ENCODE measurements around the gene NBAS.

DNA sequence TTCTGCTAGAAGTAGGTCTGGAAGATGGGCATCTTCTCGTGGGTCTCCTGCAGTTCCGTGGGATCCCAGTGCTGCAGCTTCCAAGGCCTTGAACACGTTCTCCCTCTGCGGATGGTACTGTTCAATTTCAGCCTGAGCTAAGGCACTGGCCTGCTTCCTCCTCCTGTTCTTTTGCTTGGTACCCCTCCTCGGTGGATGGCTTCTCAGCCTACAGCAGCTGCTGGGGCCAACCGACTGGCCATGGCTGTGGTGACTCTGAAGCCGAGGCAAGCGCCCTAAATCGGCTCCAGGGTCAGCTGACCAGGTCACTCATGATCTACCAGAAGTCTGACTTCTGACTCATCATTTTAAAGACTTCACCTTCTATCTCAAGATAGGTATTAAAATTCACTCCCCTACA lies 150.2 kb downstream of the NBAS start:
- TF ChIP-seq RFX7 (CRISPR knock-in tag; IDR thresholded peaks at IDR 0.05) = no peak
- no peak for TF ChIP-seq ZNF133 (CRISPR knock-in tag; IDR thresholded peaks at IDR 0.05)
- TF ChIP-seq, protein P1, sequence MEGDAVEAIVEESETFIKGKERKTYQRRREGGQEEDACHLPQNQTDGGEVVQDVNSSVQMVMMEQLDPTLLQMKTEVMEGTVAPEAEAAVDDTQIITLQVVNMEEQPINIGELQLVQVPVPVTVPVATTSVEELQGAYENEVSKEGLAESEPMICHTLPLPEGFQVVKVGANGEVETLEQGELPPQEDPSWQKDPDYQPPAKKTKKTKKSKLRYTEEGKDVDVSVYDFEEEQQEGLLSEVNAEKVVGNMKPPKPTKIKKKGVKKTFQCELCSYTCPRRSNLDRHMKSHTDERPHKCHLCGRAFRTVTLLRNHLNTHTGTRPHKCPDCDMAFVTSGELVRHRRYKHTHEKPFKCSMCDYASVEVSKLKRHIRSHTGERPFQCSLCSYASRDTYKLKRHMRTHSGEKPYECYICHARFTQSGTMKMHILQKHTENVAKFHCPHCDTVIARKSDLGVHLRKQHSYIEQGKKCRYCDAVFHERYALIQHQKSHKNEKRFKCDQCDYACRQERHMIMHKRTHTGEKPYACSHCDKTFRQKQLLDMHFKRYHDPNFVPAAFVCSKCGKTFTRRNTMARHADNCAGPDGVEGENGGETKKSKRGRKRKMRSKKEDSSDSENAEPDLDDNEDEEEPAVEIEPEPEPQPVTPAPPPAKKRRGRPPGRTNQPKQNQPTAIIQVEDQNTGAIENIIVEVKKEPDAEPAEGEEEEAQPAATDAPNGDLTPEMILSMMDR (IDR thresholded peaks at IDR 0.05 in 2 of 3, conservative IDR thresholded peaks at IDR 0.05 in 1 of 3; ENCODE audit: insufficient read depth in 2 of 3, low read depth in 1 of 3, low read length in 3 of 3) = no peak
- no peak for TF ChIP-seq NFRKB (IDR thresholded peaks at IDR 0.05; ENCODE audit: low read depth)
- TF ChIP-seq KDM5B (IDR thresholded peaks at IDR 0.05; ENCODE audit: insufficient replicate concordance, low read depth, low read length) = no peak

Data from K562 (cell line).